ENCODE measurements around the gene HPSE2.
A peak's percentile ranks its signal among the peaks of the same experiment; 100 is the strongest.

DNA sequence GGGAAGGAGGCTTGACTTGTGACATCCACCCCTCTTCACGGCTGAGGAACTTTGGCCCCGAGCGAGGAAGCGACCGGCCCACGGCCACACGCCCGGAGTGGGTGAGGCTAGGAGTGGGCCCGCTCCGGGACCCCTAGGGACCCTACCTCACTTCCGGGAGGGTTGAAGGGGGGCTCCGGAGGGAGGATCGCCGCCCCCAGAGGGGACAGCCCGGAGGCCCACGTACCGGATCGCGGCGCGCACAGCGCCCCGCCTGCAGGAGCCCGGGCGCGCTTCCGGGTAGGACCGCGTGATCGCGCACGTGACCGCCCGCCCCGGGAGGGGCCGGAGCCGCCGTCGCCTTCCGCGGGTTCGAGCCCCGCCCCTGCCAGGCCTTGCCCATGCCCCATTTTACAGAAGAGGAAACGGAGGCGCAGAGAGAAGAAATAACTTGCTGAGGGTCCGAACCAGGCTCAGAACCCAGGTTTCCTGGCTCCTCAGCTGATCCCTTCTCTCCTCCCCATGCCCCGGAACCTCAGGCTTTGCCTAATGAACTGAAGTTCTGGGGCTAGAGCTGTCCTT lies 788.9 kb downstream of the HPSE2 start, which contains the start of gene HPS1:
- TF ChIP-seq POLR2A (IDR thresholded peaks at IDR 0.05; ENCODE audit: extremely low read depth, insufficient read length) (peak; percentile 94), MYC (IDR thresholded peaks at IDR 0.05; ENCODE audit: low read depth, low read length) (peak; percentile 93)
- TF ChIP-seq, protein P1, sequence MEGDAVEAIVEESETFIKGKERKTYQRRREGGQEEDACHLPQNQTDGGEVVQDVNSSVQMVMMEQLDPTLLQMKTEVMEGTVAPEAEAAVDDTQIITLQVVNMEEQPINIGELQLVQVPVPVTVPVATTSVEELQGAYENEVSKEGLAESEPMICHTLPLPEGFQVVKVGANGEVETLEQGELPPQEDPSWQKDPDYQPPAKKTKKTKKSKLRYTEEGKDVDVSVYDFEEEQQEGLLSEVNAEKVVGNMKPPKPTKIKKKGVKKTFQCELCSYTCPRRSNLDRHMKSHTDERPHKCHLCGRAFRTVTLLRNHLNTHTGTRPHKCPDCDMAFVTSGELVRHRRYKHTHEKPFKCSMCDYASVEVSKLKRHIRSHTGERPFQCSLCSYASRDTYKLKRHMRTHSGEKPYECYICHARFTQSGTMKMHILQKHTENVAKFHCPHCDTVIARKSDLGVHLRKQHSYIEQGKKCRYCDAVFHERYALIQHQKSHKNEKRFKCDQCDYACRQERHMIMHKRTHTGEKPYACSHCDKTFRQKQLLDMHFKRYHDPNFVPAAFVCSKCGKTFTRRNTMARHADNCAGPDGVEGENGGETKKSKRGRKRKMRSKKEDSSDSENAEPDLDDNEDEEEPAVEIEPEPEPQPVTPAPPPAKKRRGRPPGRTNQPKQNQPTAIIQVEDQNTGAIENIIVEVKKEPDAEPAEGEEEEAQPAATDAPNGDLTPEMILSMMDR (IDR thresholded peaks at IDR 0.05; ENCODE audit: low read depth, low read length) = no peak
